Fibroblast of the aortic adventitia (primary cell): ENCODE measurements around the gene ANTXR2. TPM values are rescaled to one million over a fixed set of nuclear protein-coding genes. Genes with fewer than 3 reads are reported as not detected.

Source experiments
- DNase-seq: peaks from one replicate; pipeline ENCODE4 v3.0.0-alpha.2; 2010; ENCODE audit warnings: low read depth
- H3K4me3 ChIP-seq: 2 replicates; pipeline ENCODE4 v1.5.1; 2011; ENCODE audit warnings: low read depth, mild to moderate bottlenecking, control low read depth, low read length, moderate library complexity
- CTCF ChIP-seq: IDR thresholded peaks from 2 replicates; pipeline ENCODE4 v1.5.1; 2011; ENCODE audit warnings: mild to moderate bottlenecking, low read length, control low read depth, inconsistent platforms; ENCODE audit not compliant: insufficient read depth
- total RNA-seq: library from RNA; depleted of rRNA; stranded (reverse); fragments of >200 nt; gene quantifications from 2 replicates; pipeline ENCODE4 v1.2.3, GENCODE V29; 2012; ENCODE audit warnings: low replicate concordance

ANTXR2 gene
- total RNA-seq, 1 donor = 183 TPM

GRCh38 chr4:80071604-80072227 is 1.3 kb downstream of the ANTXR2 start:
- DNase-seq = peak; percentile 46
- no peak for TF ChIP-seq CTCF
- H3K4me3 ChIP-seq = peak overlapping the region; percentile 87

- no peak for TF ChIP-seq CTCF
- peak overlapping the region; percentile 87 for H3K4me3 ChIP-seq
- DNase-seq = peak; percentile 39
Observed at GRCh38 chr4:80070880-80071603, 2.0 kb downstream of the ANTXR2 start.

GRCh38 chr4:80069837-80070731 is 2.9 kb downstream of the ANTXR2 start:
- peak overlapping the region; percentile 87 for H3K4me3 ChIP-seq
- DNase-seq = peak; percentile 70
- no peak for TF ChIP-seq CTCF

GRCh38 chr4:80069108-80069836 is 3.8 kb downstream of the ANTXR2 start:
- no peak for TF ChIP-seq CTCF
- peak overlapping the region; percentile 87 for H3K4me3 ChIP-seq
- DNase-seq = peak; percentile 63

- H3K4me3 ChIP-seq = no peak overlapping the region
- TF ChIP-seq CTCF = no peak
- DNase-seq = no peak
Observed at GRCh38 chr4:80065601-80066000, 7.4 kb downstream of the ANTXR2 start.

- no peak overlapping the region for H3K4me3 ChIP-seq
- DNase-seq = no peak
- no peak for TF ChIP-seq CTCF
Observed at GRCh38 chr4:80062527-80062926, 10.5 kb downstream of the ANTXR2 start.
